ENCODE data around the gene COX19. TPM values are rescaled to one million over a fixed set of nuclear protein-coding genes. Genes with fewer than 3 reads are reported as not detected.

The COX19 gene
- total RNA-seq, 1 experiment from 2014 or later: 18.8 TPM

DNA sequence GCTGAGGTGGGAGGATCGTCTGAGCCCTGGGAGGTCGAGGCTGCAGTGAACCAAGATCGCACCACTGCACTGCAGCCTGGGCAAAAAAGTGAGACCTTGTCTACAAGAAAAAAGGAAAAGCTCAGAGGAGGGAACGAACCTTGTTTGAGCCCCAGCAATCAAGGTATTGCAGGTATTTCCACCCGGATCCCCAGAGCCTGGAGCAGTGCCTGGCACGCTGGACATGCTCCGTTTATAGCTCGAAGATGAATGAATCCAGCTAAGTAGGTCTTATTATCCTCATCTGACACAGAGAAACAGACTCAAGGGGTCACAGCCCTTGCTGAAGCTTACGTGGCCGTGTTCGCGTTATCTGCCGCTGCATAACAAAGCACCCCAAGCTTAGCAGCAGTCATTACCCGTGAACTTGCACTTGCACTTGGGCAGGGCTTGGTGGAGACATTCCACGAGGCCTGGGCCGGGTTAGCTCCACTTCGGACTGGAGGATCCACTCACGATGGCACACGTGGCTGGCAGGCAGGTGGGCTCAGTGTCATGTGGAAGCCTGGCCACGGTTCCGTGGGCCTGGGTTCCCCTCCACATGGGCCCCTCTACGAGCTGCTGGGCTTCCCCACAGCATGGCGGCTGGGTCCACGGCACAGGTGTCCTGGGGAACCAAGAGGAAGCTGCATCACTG lies 3.2 kb upstream of the COX19 start:
- intact Hi-C loops (cut with micrococcal nuclease; ENCODE audit: unreplicated experiment): no loop called here
- no peaks in the 10 kb centered on the region for H3K36me3 ChIP-seq (ENCODE audit: insufficient read depth, low read length, poor library complexity, severe bottlenecking)
- BruUV-seq (replicated peaks): no TSS peak
- ChIA-PET POLR2A (ENCODE audit: low non-redundant PET) (no interaction called here), CTCF (no interaction called here)
- H3K27ac ChIP-seq (ENCODE audit: low read depth, low read length, poor library complexity, severe bottlenecking): no peak overlapping the region
- DNase-seq (ENCODE audit: low spot score): no peak
- H3K9me3 ChIP-seq (ENCODE audit: low read depth, low read length, poor library complexity, severe bottlenecking): no peaks in the 10 kb centered on the region
- no peak overlapping the region for H3K4me3 ChIP-seq (ENCODE audit: low read depth, low read length, poor library complexity, severe bottlenecking)
- H3K27me3 ChIP-seq (replicated peaks; ENCODE audit: insufficient read depth, low read depth, low read length, poor library complexity): no peaks in the 10 kb centered on the region
- peaks cover 4% of the 10 kb centered on the region for H3K4me1 ChIP-seq (ENCODE audit: insufficient read depth, low read length, poor library complexity, severe bottlenecking)
- TF ChIP-seq, protein P1, sequence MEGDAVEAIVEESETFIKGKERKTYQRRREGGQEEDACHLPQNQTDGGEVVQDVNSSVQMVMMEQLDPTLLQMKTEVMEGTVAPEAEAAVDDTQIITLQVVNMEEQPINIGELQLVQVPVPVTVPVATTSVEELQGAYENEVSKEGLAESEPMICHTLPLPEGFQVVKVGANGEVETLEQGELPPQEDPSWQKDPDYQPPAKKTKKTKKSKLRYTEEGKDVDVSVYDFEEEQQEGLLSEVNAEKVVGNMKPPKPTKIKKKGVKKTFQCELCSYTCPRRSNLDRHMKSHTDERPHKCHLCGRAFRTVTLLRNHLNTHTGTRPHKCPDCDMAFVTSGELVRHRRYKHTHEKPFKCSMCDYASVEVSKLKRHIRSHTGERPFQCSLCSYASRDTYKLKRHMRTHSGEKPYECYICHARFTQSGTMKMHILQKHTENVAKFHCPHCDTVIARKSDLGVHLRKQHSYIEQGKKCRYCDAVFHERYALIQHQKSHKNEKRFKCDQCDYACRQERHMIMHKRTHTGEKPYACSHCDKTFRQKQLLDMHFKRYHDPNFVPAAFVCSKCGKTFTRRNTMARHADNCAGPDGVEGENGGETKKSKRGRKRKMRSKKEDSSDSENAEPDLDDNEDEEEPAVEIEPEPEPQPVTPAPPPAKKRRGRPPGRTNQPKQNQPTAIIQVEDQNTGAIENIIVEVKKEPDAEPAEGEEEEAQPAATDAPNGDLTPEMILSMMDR (conservative IDR thresholded peaks at IDR 0.05; ENCODE audit: low read depth, low read length): no peak
- TF ChIP-seq EZH2 (IDR thresholded peaks at IDR 0.05; ENCODE audit: borderline replicate concordance, low read depth, low read length, poor library complexity, severe bottlenecking): no peak

DNA sequence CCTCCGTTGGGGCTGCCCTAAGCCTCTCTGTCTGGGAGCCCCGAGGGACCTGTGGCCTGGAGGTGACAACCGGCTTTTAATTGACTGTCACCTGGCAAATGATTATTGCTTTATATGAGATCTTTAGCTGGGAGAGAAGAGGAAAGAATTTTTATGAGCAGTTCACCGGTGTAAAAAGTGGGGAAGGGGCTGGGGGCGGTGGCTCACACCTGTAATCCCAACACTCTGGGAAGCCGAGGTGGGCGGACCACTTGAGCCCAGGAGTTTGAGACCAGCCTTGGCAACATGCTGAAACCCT lies 2.6 kb upstream of the COX19 start:
- TF ChIP-seq, protein P1 (conservative IDR thresholded peaks at IDR 0.05; ENCODE audit: low read depth, low read length): no peak
- no peak for TF ChIP-seq EZH2 (IDR thresholded peaks at IDR 0.05; ENCODE audit: borderline replicate concordance, low read depth, low read length, poor library complexity, severe bottlenecking)
- peaks cover 4% of the 10 kb centered on the region for H3K36me3 ChIP-seq (ENCODE audit: insufficient read depth, low read length, poor library complexity, severe bottlenecking)
- no peaks in the 10 kb centered on the region for H3K9me3 ChIP-seq (ENCODE audit: low read depth, low read length, poor library complexity, severe bottlenecking)
- ChIA-PET POLR2A (ENCODE audit: low non-redundant PET) (no interaction called here), CTCF (no interaction called here)
- H3K4me1 ChIP-seq (ENCODE audit: insufficient read depth, low read length, poor library complexity, severe bottlenecking): peaks cover 9% of the 10 kb centered on the region
- H3K27me3 ChIP-seq (replicated peaks; ENCODE audit: insufficient read depth, low read depth, low read length, poor library complexity): no peaks in the 10 kb centered on the region
- BruUV-seq (replicated peaks): no TSS peak
- no peak for DNase-seq (ENCODE audit: low spot score)
- H3K4me3 ChIP-seq (ENCODE audit: low read depth, low read length, poor library complexity, severe bottlenecking): no peak overlapping the region
- intact Hi-C loops (cut with micrococcal nuclease; ENCODE audit: unreplicated experiment): no loop called here
- H3K27ac ChIP-seq (ENCODE audit: low read depth, low read length, poor library complexity, severe bottlenecking): no peak overlapping the region

DNA sequence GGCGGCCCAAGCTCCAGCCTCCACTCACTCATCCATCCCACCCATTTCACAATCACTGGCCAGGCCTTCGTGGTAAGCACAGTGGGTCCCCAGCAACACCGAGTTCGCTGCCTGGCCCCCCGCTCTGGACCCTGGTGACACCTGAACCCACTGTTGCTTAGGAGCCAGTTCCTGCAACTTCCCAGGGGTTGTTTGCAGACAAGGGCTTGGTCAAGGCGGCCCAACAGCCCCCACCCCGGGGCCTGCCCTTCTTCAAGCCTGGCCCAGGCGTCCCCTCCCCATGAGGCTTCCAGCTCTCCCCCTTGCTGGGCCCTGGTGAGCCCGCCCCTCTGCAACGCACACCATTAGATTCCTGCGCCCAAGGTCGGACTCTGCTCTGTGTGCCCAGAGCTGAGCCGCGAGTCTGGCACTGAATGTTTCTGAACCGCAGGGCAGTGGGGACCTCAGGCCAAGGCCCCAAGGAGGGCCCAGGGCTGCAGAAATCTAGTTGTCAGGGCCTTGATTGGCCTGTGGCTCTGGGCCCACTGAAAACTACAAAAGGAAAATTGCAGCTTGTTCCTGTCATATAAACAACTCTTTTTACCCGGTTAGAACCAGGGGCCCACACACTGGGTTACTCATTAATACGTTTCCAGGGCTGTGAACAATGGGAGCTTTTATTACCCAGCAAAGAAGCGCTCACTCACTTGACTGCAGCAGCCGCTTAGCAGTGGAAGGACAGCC lies 2.1 kb upstream of the COX19 start:
- intact Hi-C loops (cut with micrococcal nuclease; ENCODE audit: unreplicated experiment): no loop called here
- no TSS peak for BruUV-seq (replicated peaks)

More for the DNA sequence above, 2.1 kb upstream of the COX19 start:
- CTCF ChIA-PET: no interaction called here
- TF ChIP-seq EZH2 (IDR thresholded peaks at IDR 0.05; ENCODE audit: borderline replicate concordance, low read depth, low read length, poor library complexity, severe bottlenecking): no peak
- TF ChIP-seq, protein P1 (conservative IDR thresholded peaks at IDR 0.05; ENCODE audit: low read depth, low read length): no peak
- no peak overlapping the region for H3K4me3 ChIP-seq (ENCODE audit: low read depth, low read length, poor library complexity, severe bottlenecking)
- H3K36me3 ChIP-seq (ENCODE audit: insufficient read depth, low read length, poor library complexity, severe bottlenecking): peaks cover 9% of the 10 kb centered on the region
- no peak for DNase-seq (ENCODE audit: low spot score)
- POLR2A ChIA-PET (ENCODE audit: low non-redundant PET): no interaction called here
- no peak overlapping the region for H3K27ac ChIP-seq (ENCODE audit: low read depth, low read length, poor library complexity, severe bottlenecking)
- H3K9me3 ChIP-seq (ENCODE audit: low read depth, low read length, poor library complexity, severe bottlenecking): no peaks in the 10 kb centered on the region
- H3K4me1 ChIP-seq (ENCODE audit: insufficient read depth, low read length, poor library complexity, severe bottlenecking): peaks cover 12% of the 10 kb centered on the region
- no peaks in the 10 kb centered on the region for H3K27me3 ChIP-seq (replicated peaks; ENCODE audit: insufficient read depth, low read depth, low read length, poor library complexity)

Measured in A673 (cell line).